H1 (cell line): ENCODE data around the gene PCCA. TPM values are rescaled to one million over a fixed set of nuclear protein-coding genes. Genes with fewer than 3 reads are reported as not detected.

ENCODE experiments used
- CTCF ChIA-PET: fragments of 300-600 bp; sonication (Branson Sonifier 250); formaldehyde crosslinking; loops from one replicate; lab custom pipeline; 2021; ENCODE audit not compliant: partially characterized antibody; lab: Charles Lee
- POLR2A ChIA-PET: fragments of 300-600 bp; sonication (Branson Sonifier 250); formaldehyde crosslinking; loops from one replicate; lab custom pipeline; 2021; ENCODE audit warnings: inconsistent platforms; ENCODE audit not compliant: partially characterized antibody; lab: Charles Lee
- DNase-seq, 2 experiments: peaks; one replicate each; pipeline versions ENCODE4 v3.0.0 to v3.0.0-alpha.2; 2010 to 2022; ENCODE audit warnings: low spot score in 2 of 2, low read depth in 1 of 2, mixed read lengths in 1 of 2
- FAIRE-seq: peaks from 2 replicates; lab custom pipeline; 2011; peaks lifted over from hg19 to GRCh38; lab: Jason Lieb, UNC
- H2AFZ ChIP-seq: 2 replicates; pipeline ENCODE4 v1.8.1; 2012; ENCODE audit warnings: low read length, inconsistent platforms
- H2AK5ac ChIP-seq: 2 replicates; pipeline ENCODE4 v1.6.1; 2013; ENCODE audit warnings: low read depth, low read length
- H2BK120ac ChIP-seq: replicated peaks from 2 replicates; pipeline ENCODE3; 2013; ENCODE audit warnings: low read depth, low read length, inconsistent platforms
- H2BK12ac ChIP-seq: 2 replicates; pipeline ENCODE4 v1.6.1; 2013; ENCODE audit warnings: low read depth, low read length
- H2BK15ac ChIP-seq: 2 replicates; pipeline ENCODE4 v1.6.1; 2013; ENCODE audit warnings: low read length
- H2BK20ac ChIP-seq: 2 replicates; pipeline ENCODE4 v1.6.1; 2013; ENCODE audit warnings: low read length
- H2BK5ac ChIP-seq: 2 replicates; pipeline ENCODE4 v1.6.1; 2013; ENCODE audit warnings: low read depth, low read length
- H3K14ac ChIP-seq: 2 replicates; pipeline ENCODE4 v1.6.1; 2013; ENCODE audit warnings: inconsistent platforms; ENCODE audit not compliant: insufficient read length
- H3K18ac ChIP-seq: 2 replicates; pipeline ENCODE4 v1.6.1; 2013; ENCODE audit warnings: low read length; ENCODE audit errors: extremely low read depth
- H3K23ac ChIP-seq: 2 replicates; pipeline ENCODE4 v1.6.1; 2013; ENCODE audit warnings: inconsistent platforms; ENCODE audit not compliant: insufficient read length
- H3K23me2 ChIP-seq: 2 replicates; pipeline ENCODE4 v1.6.1; 2013; ENCODE audit warnings: low read depth, low read length
- H3K27ac ChIP-seq: 2 replicates; pipeline ENCODE4 v1.6.1; 2011; ENCODE audit warnings: low read depth, low read length, inconsistent platforms
- H3K27me3 ChIP-seq, 4 experiments: replicated peaks in 1 of 4; 1 replicate in 1 of 4; 2 replicates in 3 of 4; pipeline versions ENCODE4 v1.6.1 to v1.8.1; 2011 to 2013; ENCODE audit warnings: low read length in 3 of 4, mild to moderate bottlenecking in 3 of 4, inconsistent platforms in 2 of 4, mixed read lengths in 2 of 4, moderate library complexity in 1 of 4; ENCODE audit not compliant: control insufficient read depth in 3 of 4, insufficient read depth in 3 of 4; ENCODE audit errors: extremely low read depth in 1 of 4
- H3K36me3 ChIP-seq, 4 experiments: 2 replicates each; pipeline versions ENCODE4 v1.6.1 to v1.8.1; 2011 to 2013; ENCODE audit warnings: mild to moderate bottlenecking in 4 of 4, low read length in 3 of 4, moderate library complexity in 2 of 4, control low read depth in 1 of 4, inconsistent platforms in 1 of 4; ENCODE audit not compliant: insufficient read depth in 4 of 4, control insufficient read depth in 2 of 4
- H3K4ac ChIP-seq: replicated peaks from 2 replicates; pipeline ENCODE3; 2013; ENCODE audit warnings: low read length, low read depth, mixed read lengths, inconsistent platforms; ENCODE audit not compliant: insufficient read length
- H3K4me1 ChIP-seq, 4 experiments: replicated peaks in 1 of 4; 1 replicate in 1 of 4; 2 replicates in 3 of 4; pipeline versions ENCODE4 v1.6.1 to v1.8.1; 2011 to 2013; ENCODE audit warnings: low read length in 3 of 4, inconsistent platforms in 2 of 4, mixed read lengths in 1 of 4; ENCODE audit not compliant: insufficient read depth in 4 of 4, control insufficient read depth in 3 of 4
- H3K4me2 ChIP-seq, 2 experiments: 2 replicates each; pipeline versions ENCODE4 v1.6.1 to v1.8.1; 2011 to 2013; ENCODE audit warnings: low read depth in 2 of 2, low read length in 2 of 2, control low read depth in 1 of 2, inconsistent platforms in 1 of 2, mild to moderate bottlenecking in 1 of 2; ENCODE audit not compliant: insufficient read depth in 1 of 2
- H3K4me3 ChIP-seq, 4 experiments: fragments of 200-600, 300-600 bp in 1 of 4; sonication (generic), shearing (Covaris generic), sonication (Bioruptor Twin) in 1 of 4; 2 replicates each; pipeline versions ENCODE4 v1.5.1 to v1.8.1; 2011 to 2016; ENCODE audit warnings: low read length in 4 of 4, low read depth in 3 of 4, control low read depth in 2 of 4, inconsistent platforms in 2 of 4, mild to moderate bottlenecking in 2 of 4, mixed read lengths in 1 of 4, moderate library complexity in 1 of 4; ENCODE audit not compliant: insufficient read depth in 2 of 4; ENCODE audit errors: extremely low read depth in 1 of 4
- H3K56ac ChIP-seq: replicated peaks from 2 replicates; pipeline ENCODE3; 2013; ENCODE audit warnings: low read depth, mild to moderate bottlenecking, mixed read lengths, low read length, inconsistent platforms; ENCODE audit not compliant: insufficient read length
- H3K79me1 ChIP-seq: 2 replicates; pipeline ENCODE4 v1.6.1; 2013; ENCODE audit warnings: low read depth, low read length, control low read depth
- H3K79me2 ChIP-seq, 2 experiments: 2 replicates each; pipeline versions ENCODE4 v1.6.1 to v1.8.1; 2012 to 2013; ENCODE audit warnings: low read length in 2 of 2, mild to moderate bottlenecking in 2 of 2, inconsistent platforms in 1 of 2; ENCODE audit not compliant: insufficient read depth in 2 of 2, control insufficient read depth in 1 of 2
- H3K9ac ChIP-seq, 4 experiments: replicated peaks in 1 of 4; 1 replicate in 1 of 4; 2 replicates in 3 of 4; pipeline versions ENCODE4 v1.6.1 to v1.8.1; 2011 to 2013; ENCODE audit warnings: low read depth in 3 of 4, low read length in 3 of 4, control low read depth in 2 of 4, mild to moderate bottlenecking in 2 of 4, moderate library complexity in 2 of 4, inconsistent platforms in 1 of 4; ENCODE audit errors: extremely low read depth in 1 of 4
- H3K9me3 ChIP-seq, 2 experiments: 2 replicates each; pipeline versions ENCODE4 v1.6.1 to v1.8.1; 2012 to 2013; ENCODE audit warnings: mild to moderate bottlenecking in 2 of 2, moderate library complexity in 2 of 2, control low read depth in 1 of 2, inconsistent platforms in 1 of 2, low read depth in 1 of 2, low read length in 1 of 2, mixed read lengths in 1 of 2; ENCODE audit not compliant: insufficient read depth in 2 of 2
- H4K20me1 ChIP-seq, 2 experiments: replicated peaks in 1 of 2; 2 replicates each; pipeline versions ENCODE3 to v1.8.1; 2011 to 2013; ENCODE audit warnings: inconsistent platforms in 2 of 2, low read length in 2 of 2, mild to moderate bottlenecking in 1 of 2; ENCODE audit not compliant: insufficient read depth in 2 of 2, control insufficient read depth in 1 of 2
- H4K5ac ChIP-seq: 2 replicates; pipeline ENCODE4 v1.6.1; 2013; ENCODE audit warnings: low read length, low read depth, mixed read lengths, inconsistent platforms; ENCODE audit not compliant: insufficient read length
- H4K8ac ChIP-seq: 2 replicates; pipeline ENCODE4 v1.8.0; 2013; ENCODE audit warnings: mild to moderate bottlenecking, moderate library complexity, low read length, inconsistent platforms; ENCODE audit not compliant: insufficient read depth; ENCODE audit errors: extremely low read depth
- H4K91ac ChIP-seq: replicated peaks from 2 replicates; pipeline ENCODE3; 2013; ENCODE audit warnings: low read length, mixed read lengths, inconsistent platforms; ENCODE audit not compliant: insufficient read length
- CHD2 ChIP-seq: IDR thresholded peaks from 2 replicates; pipeline ENCODE4 v1.6.1; 2012; ENCODE audit warnings: low read length, improper control_type of control experiment
- EP300 ChIP-seq, 2 experiments: IDR thresholded peaks; 1 replicate in 1 of 2; 2 replicates in 1 of 2; pipeline ENCODE4 v1.6.1; 2011 to 2012; ENCODE audit warnings: low read depth in 2 of 2, low read length in 2 of 2, mild to moderate bottlenecking in 2 of 2, borderline replicate concordance in 1 of 2, inconsistent platforms in 1 of 2, moderate library complexity in 1 of 2
- HDAC6 ChIP-seq: IDR thresholded peaks from one replicate; pipeline ENCODE4 v1.7.1; 2012; ENCODE audit warnings: low read depth, mild to moderate bottlenecking, inconsistent platforms, low read length, moderate library complexity
- SP2 ChIP-seq: IDR thresholded peaks from 2 replicates; pipeline ENCODE4 v1.6.1; 2012; ENCODE audit warnings: mild to moderate bottlenecking, low read length, inconsistent platforms
- TAF7 ChIP-seq: optimal IDR thresholded peaks from 2 replicates; pipeline ENCODE3; 2011; ENCODE audit warnings: low read depth, mild to moderate bottlenecking, inconsistent platforms, low read length, moderate library complexity, borderline replicate concordance
- WGBS, 2 experiments: shearing (Covaris generic) in 1 of 2; methylation state at CpG; one replicate each; pipeline versions ENCODE4 v1.1.6 to v1.1.7; 2013 to 2015; ENCODE audit warnings: low lambda C conversion rate in 2 of 2, mixed read lengths in 2 of 2, inconsistent platforms in 1 of 2, low coverage in 1 of 2, missing lambda C conversion rate in 1 of 2; ENCODE audit not compliant: insufficient replicate concordance in 2 of 2, insufficient coverage in 1 of 2, insufficient read length in 1 of 2; ENCODE audit errors: extremely low coverage in 1 of 2, missing lambda C conversion rate in 1 of 2; 5-methylcytosine and 5-hydroxymethylcytosine counted together
- polyA plus RNA-seq, 7 experiments: library from polyadenylated mRNA; depleted of rRNA in 3 of 7; stranded (reverse) in 5 of 7; unstranded in 2 of 7; fragments of >200 nt in 5 of 7; fragments of 200-250 nt in 2 of 7; gene quantifications; 1 replicate in 5 of 7; 2 replicates in 1 of 7; 4 replicates in 1 of 7; pipeline versions ENCODE4 v1.2.1 to v1.2.3, GENCODE V29; 2011 to 2013; ENCODE audit warnings: missing spikeins in 2 of 7, mixed read lengths in 2 of 7
- total RNA-seq: library from RNA; stranded (reverse); fragmentation: NEBNext Ultra II Directional; extraction: Animal tissue kit (Norgen Biotek cat#: 25700); gene quantifications from 2 replicates; pipeline ENCODE4 v1.2.1, GENCODE V29; 2021

PCCA gene
- total and polyA plus RNA-seq, 2 of the 8 experiments (the other 6 are each of a cell fraction or from before 2014, with no cell fraction given) = 18.4 to 49.8 TPM

DNA sequence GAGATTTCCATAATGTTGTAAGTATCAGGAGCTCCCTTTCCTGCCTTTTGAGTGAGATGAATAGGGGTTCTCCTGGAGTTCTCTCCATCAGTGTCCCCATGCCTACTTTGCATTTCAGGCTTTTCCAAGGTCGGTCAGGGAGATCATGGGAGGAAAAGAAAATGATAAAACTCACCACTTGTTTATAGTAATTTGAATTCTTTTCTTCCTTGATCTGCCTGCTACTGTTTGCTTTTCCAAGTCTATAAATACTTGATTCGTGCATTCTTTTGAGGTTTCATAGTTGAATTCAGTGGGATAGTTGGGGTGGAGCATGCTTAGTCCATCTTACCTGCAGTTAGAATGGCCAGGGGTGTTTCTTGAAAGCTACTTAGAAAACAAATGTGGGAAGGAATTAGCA is 51.5 kb downstream of the PCCA start:
- Histone ChIP-seq H3K4me3 (no peak overlapping the region), H3K9ac (no peak overlapping the region), H4K20me1 (no peaks in the 10 kb centered on the region), H2BK15ac (no peak overlapping the region), H3K23me2 (no peaks in the 10 kb centered on the region), H3K23ac (no peak overlapping the region), H2BK5ac (no peak overlapping the region), H3K18ac (no peak overlapping the region), H3K79me2 (peaks cover 0 to 26% of the 10 kb centered on the region in 2 experiments; a peak in 2 of 4 replicates), H3K4me1 (peaks cover 0 to 7% (median 0%) of the 10 kb centered on the region in 4 experiments; a peak in 2 of 7 replicates), H4K91ac (no peak overlapping the region), H2BK120ac (no peak overlapping the region), H3K56ac (no peak overlapping the region), H3K27ac (no peak overlapping the region), H2BK20ac (no peak overlapping the region), H3K14ac (no peak overlapping the region), H4K5ac (no peak overlapping the region), H2AK5ac (no peak overlapping the region), H2BK12ac (no peak overlapping the region), H3K27me3 (no peaks in the 10 kb centered on the region), H3K79me1 (peaks cover 3% of the 10 kb centered on the region; the same call in 1 of the 2 replicates), H2AFZ (no peak overlapping the region), H3K9me3 (no peaks in the 10 kb centered on the region), H3K36me3 (no peaks in the 10 kb centered on the region; a peak in 1 of 8 replicates), H3K4me2 (no peak overlapping the region), H3K4ac (no peak overlapping the region), H4K8ac (no peak overlapping the region)
- DNase-seq = no peak
- WGBS, 2 experiments = 89% methylated on average over 2 of the region's 2 CpGs; no CpG with 5 or more reads in 1 of the 2 experiments
- CTCF ChIA-PET = interaction anchor here (0.7 kb wide), 1 partner anchor 310 kb away, joined by 3 read pairs; no protein-coding TSS in a partner anchor
- TF ChIP-seq HDAC6 = no peak
- TF ChIP-seq TAF7 = no peak
- no peak for TF ChIP-seq SP2
- TF ChIP-seq CHD2 = no peak
- TF ChIP-seq EP300 (IDR thresholded peaks at IDR 0.05; ENCODE audit: borderline replicate concordance in 1 of 2, low read depth in 2 of 2, low read length in 2 of 2) = no peak
- POLR2A ChIA-PET = no interaction called here
- FAIRE-seq = no peak
